Measurements from ENCODE around the gene MYO9B.

DNA sequence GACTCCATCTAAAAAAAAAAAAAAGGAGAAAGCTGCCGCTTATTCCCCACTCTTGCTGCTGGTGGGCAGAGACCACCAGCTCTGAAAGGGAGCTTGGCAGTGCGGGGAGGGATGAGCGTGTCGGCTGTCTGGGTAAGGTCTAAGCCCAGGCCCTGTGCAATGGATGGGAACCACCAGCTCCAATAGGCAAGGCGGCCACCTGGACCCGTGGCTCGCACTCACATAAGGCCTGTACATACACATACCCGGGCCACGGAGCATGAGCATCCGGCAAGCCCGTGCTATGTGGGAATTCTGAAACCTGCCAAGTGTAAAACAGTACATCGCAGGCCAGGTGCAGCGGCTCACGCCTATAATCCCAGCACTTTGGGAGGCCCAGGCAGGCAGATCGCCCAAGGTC is 83.0 kb downstream of the MYO9B start:
- TF ChIP-seq, protein P1, sequence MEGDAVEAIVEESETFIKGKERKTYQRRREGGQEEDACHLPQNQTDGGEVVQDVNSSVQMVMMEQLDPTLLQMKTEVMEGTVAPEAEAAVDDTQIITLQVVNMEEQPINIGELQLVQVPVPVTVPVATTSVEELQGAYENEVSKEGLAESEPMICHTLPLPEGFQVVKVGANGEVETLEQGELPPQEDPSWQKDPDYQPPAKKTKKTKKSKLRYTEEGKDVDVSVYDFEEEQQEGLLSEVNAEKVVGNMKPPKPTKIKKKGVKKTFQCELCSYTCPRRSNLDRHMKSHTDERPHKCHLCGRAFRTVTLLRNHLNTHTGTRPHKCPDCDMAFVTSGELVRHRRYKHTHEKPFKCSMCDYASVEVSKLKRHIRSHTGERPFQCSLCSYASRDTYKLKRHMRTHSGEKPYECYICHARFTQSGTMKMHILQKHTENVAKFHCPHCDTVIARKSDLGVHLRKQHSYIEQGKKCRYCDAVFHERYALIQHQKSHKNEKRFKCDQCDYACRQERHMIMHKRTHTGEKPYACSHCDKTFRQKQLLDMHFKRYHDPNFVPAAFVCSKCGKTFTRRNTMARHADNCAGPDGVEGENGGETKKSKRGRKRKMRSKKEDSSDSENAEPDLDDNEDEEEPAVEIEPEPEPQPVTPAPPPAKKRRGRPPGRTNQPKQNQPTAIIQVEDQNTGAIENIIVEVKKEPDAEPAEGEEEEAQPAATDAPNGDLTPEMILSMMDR (conservative IDR thresholded peaks at IDR 0.05; ENCODE audit: low read length): no peak
- no peak for TF ChIP-seq EZH2phosphoT487 (IDR thresholded peaks at IDR 0.05; ENCODE audit: borderline replicate concordance)
